DND-41 (cell line): Measurements from ENCODE around the gene NANOS3.

Experiments
- ATAC-seq: fragments of 200-7000 bp; cut with Tn5 transposase; 3 replicates; pipeline ENCODE4 v1.9.1; 2021; ENCODE audit warnings: low read depth; ENCODE audit not compliant: insufficient read depth
- DNase-seq: peaks from one replicate; pipeline ENCODE4 v3.0.0-alpha.2; 2020
- H2AFZ ChIP-seq: 2 replicates; pipeline ENCODE4 v1.6.0; 2012; ENCODE audit warnings: low read depth, low read length
- H3K27ac ChIP-seq: 2 replicates; pipeline ENCODE4 v1.5.1; 2012; ENCODE audit warnings: low read length, inconsistent platforms
- H3K27me3 ChIP-seq: fragments of 200-600 bp; sonication (generic); 2 replicates; pipeline ENCODE4 v1.6.0; 2012; ENCODE audit warnings: low read length, mild to moderate bottlenecking, inconsistent platforms; ENCODE audit not compliant: insufficient read depth, poor library complexity
- H3K36me3 ChIP-seq: 2 replicates; pipeline ENCODE4 v1.5.1; 2012; ENCODE audit warnings: low read length, inconsistent platforms; ENCODE audit not compliant: insufficient read depth
- H3K4me1 ChIP-seq: 2 replicates; pipeline ENCODE4 v1.5.1; 2012; ENCODE audit warnings: mild to moderate bottlenecking, low read length; ENCODE audit not compliant: insufficient read depth
- H3K4me2 ChIP-seq: 2 replicates; pipeline ENCODE4 v1.6.0; 2012; ENCODE audit warnings: mild to moderate bottlenecking, moderate library complexity, low read length, inconsistent platforms; ENCODE audit not compliant: insufficient read depth
- H3K4me3 ChIP-seq, 2 experiments: fragments of 200-600 bp in 1 of 2; shearing (Covaris generic) in 1 of 2; 2 replicates each; pipeline ENCODE4 v1.5.1; 2012 to 2016; ENCODE audit warnings: inconsistent platforms in 2 of 2, low read length in 2 of 2, mild to moderate bottlenecking in 2 of 2, low read depth in 1 of 2, moderate library complexity in 1 of 2
- H3K79me2 ChIP-seq: 2 replicates; pipeline ENCODE4 v1.6.0; 2012; ENCODE audit warnings: low read length, inconsistent platforms; ENCODE audit not compliant: insufficient read depth
- H3K9ac ChIP-seq: 2 replicates; pipeline ENCODE4 v1.6.0; 2012; ENCODE audit warnings: low read depth, mild to moderate bottlenecking, inconsistent platforms, low read length, moderate library complexity
- H3K9me3 ChIP-seq: 2 replicates; pipeline ENCODE4 v1.5.1; 2012; ENCODE audit warnings: low read length, moderate library complexity, mild to moderate bottlenecking, inconsistent platforms; ENCODE audit not compliant: insufficient read depth, severe bottlenecking
- H4K20me1 ChIP-seq: 2 replicates; pipeline ENCODE4 v1.6.0; 2012; ENCODE audit warnings: low read length; ENCODE audit not compliant: insufficient read depth
- EZH2 ChIP-seq: IDR thresholded peaks from 3 replicates; pipeline ENCODE4 v1.6.1; 2012; ENCODE audit warnings: borderline replicate concordance, low read depth, mild to moderate bottlenecking, moderate library complexity, low read length, inconsistent platforms; ENCODE audit not compliant: severe bottlenecking
- TF ChIP-seq, protein P1 (sequence below): IDR thresholded peaks from 2 replicates; pipeline ENCODE4 v1.5.1; 2012; ENCODE audit warnings: borderline replicate concordance, low read length, moderate library complexity, mild to moderate bottlenecking; ENCODE audit not compliant: poor library complexity, severe bottlenecking; ENCODE audit errors: extremely low read depth

The NANOS3 gene

DNA sequence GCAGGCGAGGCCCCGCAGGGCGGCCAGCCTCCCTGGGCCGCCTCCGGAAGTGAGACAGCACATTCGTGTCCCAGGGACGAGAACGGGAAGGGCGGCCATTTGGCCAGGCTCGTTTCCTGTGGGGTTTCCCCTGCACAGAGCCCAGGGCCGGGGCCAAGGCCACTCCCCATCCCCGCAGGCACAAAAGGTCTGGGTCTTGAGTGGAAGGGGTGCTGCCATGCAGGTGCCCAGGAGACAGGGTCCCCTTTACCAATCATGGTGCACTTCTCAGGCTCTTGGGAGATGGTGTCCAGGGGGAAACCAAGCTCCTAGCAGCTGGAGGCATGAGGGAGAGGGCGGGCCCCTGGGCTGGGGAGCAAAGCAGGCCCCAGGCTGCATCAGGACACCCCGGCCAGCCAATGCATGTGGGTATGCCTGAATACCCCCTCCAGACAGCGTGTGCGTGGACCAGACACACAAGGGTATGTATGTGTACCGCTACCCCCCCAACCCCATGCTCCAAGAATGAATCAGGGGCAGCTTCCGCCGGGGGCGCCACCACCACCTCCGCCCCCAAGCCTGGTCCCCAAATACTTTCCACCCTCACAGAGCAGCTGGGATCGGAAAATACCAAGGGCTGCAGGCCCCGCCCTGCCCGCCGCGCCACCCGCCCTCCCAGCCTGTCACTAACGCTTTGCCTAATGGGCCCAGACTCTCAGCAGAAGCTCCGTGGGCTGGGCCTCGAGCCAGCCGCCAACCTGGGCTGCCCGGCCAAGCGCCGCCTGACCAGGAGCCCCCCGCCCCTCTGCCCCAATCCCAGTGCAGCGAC lies 37.6 kb upstream of the NANOS3 start:
- H3K4me2 ChIP-seq = no peak overlapping the region
- no peak for ATAC-seq

DNA sequence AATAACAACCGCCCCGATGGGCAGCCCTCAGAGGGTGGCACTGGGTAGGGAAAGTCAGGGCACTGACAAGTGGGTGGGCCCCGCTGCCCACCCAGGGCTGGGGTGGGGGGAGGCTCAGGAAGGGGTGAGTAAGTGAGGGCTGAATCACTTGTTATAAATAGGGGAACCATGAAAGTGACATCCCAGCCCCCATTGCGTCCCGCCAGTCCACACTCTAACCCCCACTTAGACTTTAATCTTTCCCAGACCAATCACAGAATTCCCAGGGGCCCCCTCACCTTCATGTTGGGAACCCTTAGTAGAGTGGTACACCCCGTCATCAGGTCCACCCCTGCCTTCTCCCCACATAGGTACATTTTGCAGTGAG lies 37.0 kb upstream of the NANOS3 start:
- H3K9me3 ChIP-seq = no peaks in the 10 kb centered on the region
- no peaks in the 10 kb centered on the region for H3K79me2 ChIP-seq
- peaks cover 23% of the 10 kb centered on the region for H3K27me3 ChIP-seq
- no peak for ATAC-seq
- no peak for TF ChIP-seq EZH2
- TF ChIP-seq, protein P1, sequence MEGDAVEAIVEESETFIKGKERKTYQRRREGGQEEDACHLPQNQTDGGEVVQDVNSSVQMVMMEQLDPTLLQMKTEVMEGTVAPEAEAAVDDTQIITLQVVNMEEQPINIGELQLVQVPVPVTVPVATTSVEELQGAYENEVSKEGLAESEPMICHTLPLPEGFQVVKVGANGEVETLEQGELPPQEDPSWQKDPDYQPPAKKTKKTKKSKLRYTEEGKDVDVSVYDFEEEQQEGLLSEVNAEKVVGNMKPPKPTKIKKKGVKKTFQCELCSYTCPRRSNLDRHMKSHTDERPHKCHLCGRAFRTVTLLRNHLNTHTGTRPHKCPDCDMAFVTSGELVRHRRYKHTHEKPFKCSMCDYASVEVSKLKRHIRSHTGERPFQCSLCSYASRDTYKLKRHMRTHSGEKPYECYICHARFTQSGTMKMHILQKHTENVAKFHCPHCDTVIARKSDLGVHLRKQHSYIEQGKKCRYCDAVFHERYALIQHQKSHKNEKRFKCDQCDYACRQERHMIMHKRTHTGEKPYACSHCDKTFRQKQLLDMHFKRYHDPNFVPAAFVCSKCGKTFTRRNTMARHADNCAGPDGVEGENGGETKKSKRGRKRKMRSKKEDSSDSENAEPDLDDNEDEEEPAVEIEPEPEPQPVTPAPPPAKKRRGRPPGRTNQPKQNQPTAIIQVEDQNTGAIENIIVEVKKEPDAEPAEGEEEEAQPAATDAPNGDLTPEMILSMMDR = no peak
- no peak overlapping the region for H2AFZ ChIP-seq
- no peak overlapping the region for H3K27ac ChIP-seq
- DNase-seq = no peak
- no peak overlapping the region for H3K4me2 ChIP-seq
- peaks cover 28% of the 10 kb centered on the region for H3K4me1 ChIP-seq
- no peaks in the 10 kb centered on the region for H3K36me3 ChIP-seq
- H3K9ac ChIP-seq = no peak overlapping the region
- no peaks in the 10 kb centered on the region for H4K20me1 ChIP-seq
- H3K4me3 ChIP-seq = no peak overlapping the region

More for the DNA sequence above, 37.6 kb upstream of the NANOS3 start:
- TF ChIP-seq, protein P1 = no peak
- no peak for TF ChIP-seq EZH2
- no peak for DNase-seq
- Histone ChIP-seq H3K4me3 (no peak overlapping the region), H2AFZ (no peak overlapping the region), H3K9ac (no peak overlapping the region), H3K79me2 (no peaks in the 10 kb centered on the region), H4K20me1 (no peaks in the 10 kb centered on the region), H3K27ac (no peak overlapping the region), H3K4me1 (peaks cover 30% of the 10 kb centered on the region), H3K36me3 (no peaks in the 10 kb centered on the region), H3K9me3 (no peaks in the 10 kb centered on the region), H3K27me3 (peaks cover 23% of the 10 kb centered on the region)

DNA sequence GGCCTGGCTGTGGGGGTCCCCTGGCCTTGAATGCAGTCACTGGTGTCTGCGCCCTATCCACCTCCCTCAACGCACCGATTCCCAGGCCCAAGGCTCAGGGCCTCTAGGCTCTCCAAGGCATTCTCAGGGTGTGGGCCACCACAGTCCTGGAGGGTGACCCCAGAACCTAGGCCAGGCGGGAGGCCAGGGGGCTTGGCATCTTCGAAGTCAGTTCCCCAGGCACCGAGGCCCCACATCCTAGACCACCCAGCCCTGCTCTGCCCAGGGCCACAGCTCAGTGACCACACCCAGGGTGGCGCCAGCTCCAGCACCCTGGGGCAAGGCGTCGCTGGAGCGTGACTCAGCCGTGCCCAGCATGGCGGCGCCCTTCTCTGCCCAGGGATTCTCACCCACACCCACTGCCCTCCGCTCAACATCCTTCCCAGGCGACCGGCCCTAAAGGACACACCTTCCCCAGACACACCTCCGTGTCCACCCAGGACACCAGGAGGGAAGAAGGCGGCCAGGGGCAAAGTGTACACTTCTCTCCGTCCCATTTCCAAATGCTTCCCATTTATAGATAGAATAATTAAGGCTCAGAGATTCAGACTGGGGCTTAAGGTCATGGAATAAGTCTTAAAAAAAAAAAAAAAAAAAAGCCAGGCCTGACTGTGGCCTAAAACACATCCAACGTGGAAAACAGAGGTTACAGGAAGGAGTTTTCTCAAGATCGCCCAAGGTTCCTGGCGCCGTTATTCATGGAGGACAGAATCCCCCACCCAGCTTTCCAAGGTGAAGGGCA lies 36.4 kb upstream of the NANOS3 start:
- Histone ChIP-seq H3K36me3 (no peaks in the 10 kb centered on the region), H3K27me3 (peaks cover 23% of the 10 kb centered on the region), H3K9ac (no peak overlapping the region), H3K4me3 (no peak overlapping the region), H3K27ac (no peak overlapping the region), H3K79me2 (no peaks in the 10 kb centered on the region), H2AFZ (no peak overlapping the region), H3K4me1 (peaks cover 28% of the 10 kb centered on the region), H3K4me2 (no peak overlapping the region), H3K9me3 (no peaks in the 10 kb centered on the region), H4K20me1 (no peaks in the 10 kb centered on the region)
- no peak for DNase-seq
- ATAC-seq = no peak
- no peak for TF ChIP-seq EZH2
- TF ChIP-seq, protein P1 = no peak
